DOHH2 (cell line): ENCODE measurements around the gene RAD51B.

Source experiments
- H3F3A ChIP-seq: fragments of 200-600 bp; sonication (generic), shearing (Covaris generic); 2 replicates; pipeline ENCODE4 v1.6.0; 2016; ENCODE audit warnings: antibody characterized with exemption, mild to moderate bottlenecking; ENCODE audit not compliant: control insufficient read depth, insufficient read depth
- H3K27ac ChIP-seq: fragments of 200-600 bp; sonication (generic); 2 replicates; pipeline ENCODE4 v1.5.1; 2014; ENCODE audit warnings: low read depth, mild to moderate bottlenecking, low read length, moderate library complexity
- H3K27me3 ChIP-seq: fragments of 200-600 bp; sonication (generic); 2 replicates; pipeline ENCODE4 v1.6.1; 2014; ENCODE audit warnings: mild to moderate bottlenecking, low read length, mixed read lengths; ENCODE audit not compliant: control insufficient read depth
- H3K36me3 ChIP-seq: fragments of 200-600 bp; sonication (generic); 2 replicates; pipeline ENCODE4 v1.6.1; 2014; ENCODE audit warnings: mild to moderate bottlenecking, low read length, moderate library complexity, mixed read lengths; ENCODE audit not compliant: control insufficient read depth
- H3K4me1 ChIP-seq: fragments of 200-600 bp; sonication (generic); 2 replicates; pipeline ENCODE4 v1.6.1; 2014; ENCODE audit warnings: mild to moderate bottlenecking, low read length, mixed read lengths; ENCODE audit not compliant: control insufficient read depth
- H3K4me2 ChIP-seq: fragments of 200-600 bp; sonication (generic); 2 replicates; pipeline ENCODE4 v1.6.0; 2014; ENCODE audit warnings: mild to moderate bottlenecking, low read length, moderate library complexity
- H3K4me3 ChIP-seq: fragments of 200-600 bp; sonication (generic); 2 replicates; pipeline ENCODE4 v1.5.1; 2014; ENCODE audit warnings: mild to moderate bottlenecking, low read length, mixed read lengths
- H3K79me2 ChIP-seq: fragments of 200-600 bp; sonication (generic); 2 replicates; pipeline ENCODE4 v1.6.1; 2014; ENCODE audit warnings: mild to moderate bottlenecking, low read length, mixed read lengths; ENCODE audit not compliant: control insufficient read depth
- H3K9me2 ChIP-seq: fragments of 200-600 bp; sonication (generic); replicated peaks from 2 replicates; pipeline ENCODE4 v1.6.1; 2014; ENCODE audit warnings: mild to moderate bottlenecking, low read length, mixed read lengths; ENCODE audit not compliant: control insufficient read depth
- H3K9me3 ChIP-seq: fragments of 200-600 bp; sonication (generic); 2 replicates; pipeline ENCODE4 v1.6.1; 2014; ENCODE audit warnings: antibody characterized with exemption, low read length, mixed read lengths; ENCODE audit not compliant: control insufficient read depth, insufficient read depth
- H4K20me1 ChIP-seq: fragments of 200-600 bp; sonication (generic); 2 replicates; pipeline ENCODE4 v1.6.0; 2014; ENCODE audit warnings: low read depth, mild to moderate bottlenecking, antibody characterized with exemption, low read length, moderate library complexity; ENCODE audit not compliant: control insufficient read depth, insufficient read depth
- EZH2phosphoT487 ChIP-seq: fragments of 200-600 bp; sonication (generic); IDR thresholded peaks from 2 replicates; pipeline ENCODE4 v1.6.1; 2017; ENCODE audit warnings: borderline replicate concordance, mild to moderate bottlenecking, antibody characterized with exemption, low read length, moderate library complexity, mixed read lengths
- TF ChIP-seq, protein P1 (sequence below): fragments of 200-600 bp; sonication (generic); IDR thresholded peaks from one replicate; pipeline ENCODE4 v1.5.1; 2014; ENCODE audit warnings: antibody characterized with exemption, mild to moderate bottlenecking, low read depth, low read length; ENCODE audit not compliant: poor library complexity, severe bottlenecking

RAD51B gene

DNA sequence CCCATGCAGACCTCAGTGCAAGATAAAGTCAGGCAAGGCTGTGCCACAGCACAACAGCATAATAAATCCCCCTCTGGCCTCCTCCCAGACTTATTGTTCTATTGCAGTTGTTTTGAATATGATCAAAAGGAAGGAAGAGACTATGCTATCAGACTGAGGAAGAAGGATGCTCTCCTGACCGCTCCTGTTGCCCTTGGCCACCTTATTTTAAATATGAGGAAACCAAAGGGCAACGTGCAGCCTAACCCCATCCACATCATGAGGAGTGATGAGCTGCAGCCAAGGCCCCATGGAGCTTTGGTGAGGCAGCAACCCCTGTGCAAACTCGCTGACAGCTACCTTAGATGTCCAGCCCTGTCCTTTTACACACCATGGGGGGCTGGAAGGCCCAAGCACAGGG is 681.6 kb downstream of the RAD51B start:
- Histone ChIP-seq H3F3A (no peaks in the 10 kb centered on the region), H3K4me1 (peaks cover 68% of the 10 kb centered on the region), H3K27me3 (no peaks in the 10 kb centered on the region), H3K4me3 (no peak overlapping the region), H3K36me3 (no peaks in the 10 kb centered on the region), H3K9me3 (no peaks in the 10 kb centered on the region), H3K4me2 (no peak overlapping the region), H3K9me2 (no peaks in the 10 kb centered on the region), H3K79me2 (no peaks in the 10 kb centered on the region), H4K20me1 (no peaks in the 10 kb centered on the region), H3K27ac (no peak overlapping the region)
- no peak for TF ChIP-seq EZH2phosphoT487
- TF ChIP-seq, protein P1, sequence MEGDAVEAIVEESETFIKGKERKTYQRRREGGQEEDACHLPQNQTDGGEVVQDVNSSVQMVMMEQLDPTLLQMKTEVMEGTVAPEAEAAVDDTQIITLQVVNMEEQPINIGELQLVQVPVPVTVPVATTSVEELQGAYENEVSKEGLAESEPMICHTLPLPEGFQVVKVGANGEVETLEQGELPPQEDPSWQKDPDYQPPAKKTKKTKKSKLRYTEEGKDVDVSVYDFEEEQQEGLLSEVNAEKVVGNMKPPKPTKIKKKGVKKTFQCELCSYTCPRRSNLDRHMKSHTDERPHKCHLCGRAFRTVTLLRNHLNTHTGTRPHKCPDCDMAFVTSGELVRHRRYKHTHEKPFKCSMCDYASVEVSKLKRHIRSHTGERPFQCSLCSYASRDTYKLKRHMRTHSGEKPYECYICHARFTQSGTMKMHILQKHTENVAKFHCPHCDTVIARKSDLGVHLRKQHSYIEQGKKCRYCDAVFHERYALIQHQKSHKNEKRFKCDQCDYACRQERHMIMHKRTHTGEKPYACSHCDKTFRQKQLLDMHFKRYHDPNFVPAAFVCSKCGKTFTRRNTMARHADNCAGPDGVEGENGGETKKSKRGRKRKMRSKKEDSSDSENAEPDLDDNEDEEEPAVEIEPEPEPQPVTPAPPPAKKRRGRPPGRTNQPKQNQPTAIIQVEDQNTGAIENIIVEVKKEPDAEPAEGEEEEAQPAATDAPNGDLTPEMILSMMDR = no peak

DNA sequence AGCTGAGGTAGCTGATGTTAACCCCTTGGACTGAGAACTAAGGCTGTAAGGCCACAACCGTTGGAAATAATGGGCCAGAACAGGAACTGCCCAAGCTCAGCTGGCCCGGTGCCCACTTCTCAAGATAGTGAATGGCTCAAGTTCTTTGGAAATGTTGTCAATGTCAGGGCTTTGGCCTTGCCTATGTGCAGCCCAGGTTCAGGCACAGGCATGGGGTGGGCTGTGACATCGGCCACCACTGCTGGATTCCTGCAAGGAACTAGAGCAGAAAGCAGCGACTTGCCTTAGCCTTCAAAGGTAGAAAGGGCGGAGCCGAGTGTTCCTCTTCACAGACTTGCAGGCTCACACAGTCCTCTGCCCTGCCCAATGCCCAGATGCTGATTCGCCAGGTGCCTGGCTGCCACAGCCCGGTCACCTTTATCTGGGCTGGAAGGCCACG is 682.1 kb downstream of the RAD51B start:
- Histone ChIP-seq H3K79me2 (no peaks in the 10 kb centered on the region), H3K9me3 (no peaks in the 10 kb centered on the region), H3K36me3 (no peaks in the 10 kb centered on the region), H3K27me3 (no peaks in the 10 kb centered on the region), H3F3A (no peaks in the 10 kb centered on the region), H3K4me2 (peak overlapping the region; percentile 10; the same call in 1 of the 2 replicates), H3K9me2 (no peaks in the 10 kb centered on the region), H3K4me1 (peaks cover 70% of the 10 kb centered on the region), H4K20me1 (no peaks in the 10 kb centered on the region), H3K4me3 (no peak overlapping the region), H3K27ac (no peak overlapping the region)
- TF ChIP-seq, protein P1 = no peak
- TF ChIP-seq EZH2phosphoT487 = no peak

DNA sequence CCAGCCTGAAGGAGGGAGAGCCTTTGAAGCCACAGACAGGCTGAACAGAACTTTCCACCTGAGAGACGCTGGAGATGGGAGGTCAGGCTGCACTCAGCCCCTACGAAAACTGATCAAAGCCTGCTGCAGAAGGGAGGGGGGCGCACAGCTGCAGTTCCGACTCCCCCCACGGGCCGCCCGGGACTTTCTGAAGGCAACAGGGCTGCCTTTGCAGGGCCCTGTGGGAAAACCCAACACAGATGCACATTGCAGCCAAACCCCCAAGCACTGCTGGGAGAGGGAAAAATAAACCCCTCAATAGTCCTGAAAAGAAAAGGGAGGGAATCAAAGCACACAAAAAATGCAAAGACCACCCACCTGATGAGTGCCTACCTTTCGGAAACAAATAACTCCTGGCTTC is 682.7 kb downstream of the RAD51B start:
- Histone ChIP-seq H3K27me3 (no peaks in the 10 kb centered on the region), H3K9me2 (no peaks in the 10 kb centered on the region), H3K9me3 (no peaks in the 10 kb centered on the region), H3K36me3 (no peaks in the 10 kb centered on the region), H3K4me2 (peak overlapping the region; percentile 10; the same call in 1 of the 2 replicates), H4K20me1 (no peaks in the 10 kb centered on the region), H3K27ac (no peak overlapping the region), H3K4me3 (no peak overlapping the region), H3F3A (no peaks in the 10 kb centered on the region), H3K4me1 (peaks cover 75% of the 10 kb centered on the region), H3K79me2 (no peaks in the 10 kb centered on the region)
- TF ChIP-seq EZH2phosphoT487 = no peak
- TF ChIP-seq, protein P1 = no peak
